ENCODE data around the gene NHERF2.
"Not testable (repeated sequence)": the region's sequence is repeated elsewhere in the genome, so short reads cannot be mapped to it uniquely, and the experiment has no call there.

Gene NHERF2

DNA sequence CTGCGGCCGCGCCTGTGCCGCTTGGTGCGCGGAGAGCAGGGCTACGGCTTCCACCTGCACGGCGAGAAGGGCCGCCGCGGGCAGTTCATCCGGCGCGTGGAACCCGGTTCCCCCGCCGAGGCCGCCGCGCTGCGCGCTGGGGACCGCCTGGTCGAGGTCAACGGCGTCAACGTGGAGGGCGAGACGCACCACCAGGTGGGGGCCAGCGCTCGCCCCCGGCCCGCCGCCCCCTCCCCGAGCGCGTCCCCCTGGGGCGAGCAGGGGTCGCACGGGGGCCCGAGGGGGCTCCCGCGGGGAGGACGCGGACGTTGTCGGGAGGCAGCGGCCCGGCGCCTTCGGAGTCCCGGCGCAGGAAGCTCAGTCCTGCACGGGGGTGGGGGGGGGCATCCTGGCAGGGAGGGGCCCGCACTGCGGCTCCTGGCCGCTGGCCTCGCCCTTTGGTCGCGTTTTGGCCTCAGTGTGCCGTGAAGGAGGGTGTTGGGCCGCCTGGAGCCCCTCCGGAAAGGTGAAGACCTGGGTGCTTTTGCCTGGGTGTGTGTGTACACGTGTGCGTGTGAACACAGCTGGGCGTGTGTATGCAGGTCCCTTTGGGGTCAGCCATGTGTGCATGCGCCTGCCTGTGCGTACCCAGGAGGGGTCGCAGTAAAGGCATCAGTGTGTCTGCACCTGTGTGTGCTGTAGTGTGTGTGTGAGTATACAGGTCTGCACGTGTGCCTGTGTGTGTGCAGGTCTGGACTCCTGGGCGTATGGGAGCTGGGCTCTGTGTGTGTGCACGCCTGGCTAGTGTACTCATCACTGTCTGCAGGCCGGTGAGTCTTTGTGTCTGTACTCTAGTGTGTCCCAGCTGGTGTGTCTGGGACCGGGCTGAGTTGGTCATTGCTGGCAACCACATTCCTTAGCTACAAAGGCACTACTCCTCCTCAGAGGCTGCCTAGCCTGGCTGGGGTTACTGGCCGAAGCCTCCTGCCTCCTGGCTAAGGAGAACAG is 615 bp downstream of the NHERF2 start:
- Histone ChIP-seq H3K36me3 (ENCODE audit: control insufficient read depth, insufficient read depth, low read length) (peaks cover 3% of the 10 kb centered on the region), H3K9ac (ENCODE audit: low read length) (no peak overlapping the region), H3K4me1 (ENCODE audit: control insufficient read depth, insufficient read depth, low read length) (peaks cover 10% of the 10 kb centered on the region), H3K27ac (ENCODE audit: low read depth, low read length) (no peak overlapping the region), H3K27me3 (ENCODE audit: control insufficient read depth, insufficient read depth, low read length) (no peaks in the 10 kb centered on the region), H3K4me3 (ENCODE audit: low read length) (peak overlapping the region; percentile 60)

DNA sequence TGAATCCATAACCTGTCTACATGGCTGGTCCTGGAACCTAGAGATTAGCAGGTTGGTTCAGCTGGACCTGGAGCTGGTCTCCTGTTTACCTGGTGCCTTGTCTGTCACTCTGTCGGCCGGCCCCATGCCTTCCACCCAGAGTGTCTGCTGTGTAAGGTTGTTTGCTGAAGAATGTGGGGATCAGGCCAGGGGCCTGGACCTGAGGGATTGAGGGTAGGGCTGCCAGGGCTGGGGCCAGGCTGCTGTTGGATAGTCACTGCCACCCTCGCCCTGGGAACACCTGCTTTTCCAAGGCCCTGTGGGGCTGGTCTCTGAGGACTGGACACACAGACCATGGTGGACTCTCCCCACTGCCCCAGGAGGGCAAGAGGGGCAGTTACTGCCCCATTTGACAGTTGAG is 1.4 kb downstream of the NHERF2 start:
- Histone ChIP-seq H3K27ac (ENCODE audit: low read depth, low read length) (no peak overlapping the region), H3K4me3 (ENCODE audit: low read length) (peak overlapping the region; percentile 60), H3K9ac (ENCODE audit: low read length) (no peak overlapping the region), H3K27me3 (ENCODE audit: control insufficient read depth, insufficient read depth, low read length) (no peaks in the 10 kb centered on the region), H3K4me1 (ENCODE audit: control insufficient read depth, insufficient read depth, low read length) (peaks cover 14% of the 10 kb centered on the region), H3K36me3 (ENCODE audit: control insufficient read depth, insufficient read depth, low read length) (peaks cover 3% of the 10 kb centered on the region)

DNA sequence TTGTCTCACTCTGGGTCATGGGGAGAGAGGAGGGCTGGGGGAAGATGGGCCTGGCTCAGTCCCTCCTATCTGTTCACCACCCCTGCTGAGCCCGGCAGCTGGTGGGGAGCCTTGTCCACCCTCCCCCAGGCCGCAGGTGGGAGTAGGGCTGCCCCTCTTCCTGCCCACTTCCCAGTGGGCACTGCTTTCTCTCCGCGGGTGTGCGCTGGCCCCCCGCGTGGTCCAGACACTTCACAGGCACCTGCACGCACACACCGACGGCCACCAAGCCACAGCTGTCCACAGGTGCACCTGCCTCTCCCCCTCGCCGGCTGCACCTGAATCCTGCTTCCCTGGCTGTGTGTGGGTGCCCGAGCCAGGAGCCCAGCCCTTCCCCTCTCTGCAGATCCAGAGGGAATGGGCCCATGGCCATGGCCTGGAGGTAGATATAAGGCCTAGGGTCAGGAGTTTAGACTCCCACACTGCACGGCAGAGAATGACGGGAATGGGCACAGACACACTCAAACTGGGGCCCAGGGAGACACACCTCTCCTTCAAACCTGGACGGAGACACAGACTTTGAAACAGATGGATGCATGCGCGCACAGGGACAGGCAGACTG is 2.0 kb downstream of the NHERF2 start:
- no peak overlapping the region for H3K27ac ChIP-seq (ENCODE audit: low read depth, low read length)
- H3K27me3 ChIP-seq (ENCODE audit: control insufficient read depth, insufficient read depth, low read length), result no peaks in the 10 kb centered on the region
- H3K4me3 ChIP-seq (ENCODE audit: low read length), result no peak overlapping the region
- peaks cover 16% of the 10 kb centered on the region for H3K4me1 ChIP-seq (ENCODE audit: control insufficient read depth, insufficient read depth, low read length)
- no peak overlapping the region for H3K9ac ChIP-seq (ENCODE audit: low read length)
- H3K36me3 ChIP-seq (ENCODE audit: control insufficient read depth, insufficient read depth, low read length), result peaks cover 3% of the 10 kb centered on the region

DNA sequence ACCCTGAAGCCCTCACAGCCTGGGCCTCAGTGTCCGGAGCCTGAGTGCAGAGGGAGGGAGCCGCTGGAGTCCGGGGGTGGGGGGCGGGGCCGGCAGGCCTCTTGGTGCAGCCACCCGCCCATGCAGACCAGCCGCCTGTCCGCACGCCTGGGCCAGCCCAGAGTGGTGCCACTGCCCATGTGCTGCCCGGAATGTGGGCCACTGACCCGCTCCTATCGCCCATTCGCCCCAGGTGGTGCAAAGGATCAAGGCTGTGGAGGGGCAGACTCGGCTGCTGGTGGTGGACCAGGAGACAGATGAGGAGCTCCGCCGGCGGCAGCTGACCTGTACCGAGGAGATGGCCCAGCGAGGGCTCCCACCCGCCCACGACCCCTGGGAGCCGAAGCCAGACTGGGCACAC is 2.6 kb downstream of the NHERF2 start:
- peaks cover 19% of the 10 kb centered on the region for H3K4me1 ChIP-seq (ENCODE audit: control insufficient read depth, insufficient read depth, low read length)
- no peak overlapping the region for H3K9ac ChIP-seq (ENCODE audit: low read length)
- no peaks in the 10 kb centered on the region for H3K27me3 ChIP-seq (ENCODE audit: control insufficient read depth, insufficient read depth, low read length)
- H3K4me3 ChIP-seq (ENCODE audit: low read length), result no peak overlapping the region
- H3K27ac ChIP-seq (ENCODE audit: low read depth, low read length), result no peak overlapping the region
- H3K36me3 ChIP-seq (ENCODE audit: control insufficient read depth, insufficient read depth, low read length), result peaks cover 3% of the 10 kb centered on the region

DNA sequence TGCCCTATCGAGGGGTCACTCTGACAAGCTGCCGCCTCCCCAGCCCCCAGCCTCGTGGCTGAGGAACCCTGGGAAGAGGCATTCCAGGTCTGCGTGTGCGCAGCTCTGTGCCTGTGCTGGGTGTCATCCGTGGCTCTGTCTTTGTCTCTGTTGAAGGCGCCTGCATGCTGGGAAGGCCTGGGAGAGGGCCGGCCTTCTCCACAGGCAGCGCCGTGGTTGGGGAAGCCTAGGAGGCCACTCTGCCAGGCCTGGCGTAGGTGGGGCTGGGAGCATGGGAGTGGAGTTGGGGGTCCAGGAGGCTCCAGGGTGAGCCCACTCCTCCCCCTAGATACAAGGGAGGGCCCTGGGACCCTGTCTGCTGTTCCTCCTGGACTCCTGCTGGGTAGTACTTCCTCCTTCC is 3.3 kb downstream of the NHERF2 start:
- H3K4me1 ChIP-seq (ENCODE audit: control insufficient read depth, insufficient read depth, low read length), result peaks cover 23% of the 10 kb centered on the region
- peaks cover 3% of the 10 kb centered on the region for H3K36me3 ChIP-seq (ENCODE audit: control insufficient read depth, insufficient read depth, low read length)
- no peak overlapping the region for H3K9ac ChIP-seq (ENCODE audit: low read length)
- H3K4me3 ChIP-seq (ENCODE audit: low read length), result peak overlapping the region; percentile 4
- no peaks in the 10 kb centered on the region for H3K27me3 ChIP-seq (ENCODE audit: control insufficient read depth, insufficient read depth, low read length)
- no peak overlapping the region for H3K27ac ChIP-seq (ENCODE audit: low read depth, low read length)

DNA sequence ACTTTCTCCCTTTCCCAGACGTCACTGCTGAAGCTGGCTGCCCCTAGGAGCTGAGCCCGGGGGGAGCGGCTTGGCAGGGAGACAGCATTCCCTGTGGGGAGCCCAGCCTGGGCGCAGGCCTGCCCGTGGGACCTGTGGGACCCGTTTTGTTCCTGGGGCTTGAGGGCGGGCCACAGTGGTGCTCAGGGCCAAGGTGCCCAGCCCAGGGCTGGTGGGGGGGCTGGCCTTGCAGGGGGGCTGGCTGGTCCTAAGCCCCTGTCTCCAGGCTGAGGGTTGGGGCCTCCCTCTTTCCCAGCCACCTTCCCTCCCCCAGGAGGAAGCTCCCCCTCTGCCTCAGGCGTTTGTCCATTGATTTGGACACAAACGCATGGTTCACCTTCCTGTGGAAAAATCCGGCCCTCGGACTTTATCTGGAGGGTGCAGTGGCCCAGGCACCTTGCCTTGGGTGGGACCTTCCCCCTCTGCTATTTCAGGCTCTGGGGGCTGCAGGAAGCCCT is 4.4 kb downstream of the NHERF2 start:
- H3K4me1 ChIP-seq (ENCODE audit: control insufficient read depth, insufficient read depth, low read length), result peaks cover 33% of the 10 kb centered on the region
- H3K9ac ChIP-seq (ENCODE audit: low read length), result no peak overlapping the region
- H3K27ac ChIP-seq (ENCODE audit: low read depth, low read length), result no peak overlapping the region
- H3K4me3 ChIP-seq (ENCODE audit: low read length), result no peak overlapping the region
- peaks cover 3% of the 10 kb centered on the region for H3K36me3 ChIP-seq (ENCODE audit: control insufficient read depth, insufficient read depth, low read length)
- H3K27me3 ChIP-seq (ENCODE audit: control insufficient read depth, insufficient read depth, low read length), result no peaks in the 10 kb centered on the region

DNA sequence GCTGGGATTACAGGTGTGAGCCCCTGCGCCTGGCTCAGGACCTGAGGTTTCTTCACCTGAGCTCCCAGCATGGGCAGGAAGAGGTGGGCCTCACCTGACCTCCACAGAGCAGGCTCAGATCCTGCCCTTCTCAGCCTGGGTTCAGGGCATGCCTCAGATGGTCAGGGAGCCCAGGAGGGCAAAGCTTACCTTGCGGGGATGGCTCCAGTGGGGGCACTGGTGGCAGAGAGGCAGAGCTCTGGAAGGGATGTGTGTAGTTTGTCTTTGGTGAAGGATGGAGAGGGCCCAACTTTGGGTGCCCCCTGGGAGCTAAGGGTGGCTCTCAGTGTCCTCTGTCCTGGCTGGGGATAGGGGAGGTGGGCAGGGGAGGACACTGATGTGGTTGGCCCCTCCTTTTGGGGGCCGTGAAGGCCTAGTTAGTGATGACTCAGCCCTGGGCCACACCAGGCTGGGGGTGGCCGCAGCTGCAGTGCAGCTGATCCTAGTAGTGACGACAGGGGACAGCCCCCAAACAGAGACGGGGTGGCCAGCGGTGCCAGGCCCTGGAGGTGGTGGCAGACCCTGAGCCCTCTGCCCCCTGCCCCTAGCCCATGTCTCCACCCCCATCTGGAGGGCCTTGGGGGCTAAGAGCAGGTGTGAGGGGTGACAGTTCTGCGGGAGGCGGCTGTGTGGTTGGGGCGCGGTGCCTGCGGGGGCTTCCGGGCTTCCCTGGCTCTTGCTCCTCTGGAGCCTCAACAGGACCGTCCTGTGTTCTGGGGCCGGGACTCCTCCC is 5.8 kb downstream of the NHERF2 start:
- Histone ChIP-seq H3K9ac (ENCODE audit: low read length) (no peak overlapping the region), H3K4me1 (ENCODE audit: control insufficient read depth, insufficient read depth, low read length) (peaks cover 35% of the 10 kb centered on the region), H3K4me3 (ENCODE audit: low read length) (no peak overlapping the region), H3K36me3 (ENCODE audit: control insufficient read depth, insufficient read depth, low read length) (peaks cover 4% of the 10 kb centered on the region), H3K27me3 (ENCODE audit: control insufficient read depth, insufficient read depth, low read length) (no peaks in the 10 kb centered on the region), H3K27ac (ENCODE audit: low read depth, low read length) (peak overlapping the region; percentile 85)

DNA sequence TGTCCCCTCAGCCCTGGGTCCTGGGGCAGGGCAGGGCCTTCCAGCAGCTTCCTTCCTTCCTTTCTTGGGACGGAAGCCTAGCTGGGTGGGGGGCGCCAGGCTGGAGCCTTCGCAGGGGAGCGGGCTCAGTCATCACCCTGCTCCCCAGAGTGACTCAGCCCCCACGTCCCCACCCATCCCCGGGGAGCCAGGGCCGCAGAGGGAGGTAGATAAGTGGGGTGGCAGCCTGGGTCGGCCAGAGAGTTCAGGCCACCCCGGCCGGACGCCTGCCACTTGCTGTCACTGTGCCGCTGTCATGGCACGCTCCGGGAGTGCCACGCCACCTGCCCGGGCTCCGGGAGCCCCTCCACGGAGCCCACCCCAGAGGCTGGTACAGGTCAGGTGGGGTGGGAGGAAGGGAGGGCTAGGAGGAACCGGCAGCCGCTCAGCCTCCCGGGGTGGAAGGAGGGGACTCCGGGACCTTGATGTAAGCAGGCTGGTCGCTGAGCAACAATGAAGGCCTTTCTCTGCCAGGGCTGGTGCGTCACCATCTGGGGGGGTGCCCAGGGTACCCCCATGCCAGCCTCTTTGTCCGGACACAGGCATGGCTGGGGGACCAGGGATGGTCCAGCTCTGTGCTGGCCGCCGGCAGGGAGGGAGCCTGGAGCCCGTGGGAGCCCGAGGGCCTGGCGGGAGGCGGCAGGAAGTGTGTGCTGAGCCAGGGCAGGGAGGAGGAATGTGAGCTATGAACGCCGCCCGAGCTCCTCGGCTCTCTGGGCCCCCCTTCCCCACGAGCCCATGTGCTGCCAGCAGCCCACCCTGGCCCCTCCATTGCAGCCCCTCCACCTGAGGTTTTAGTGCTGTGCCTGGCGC is 6.6 kb downstream of the NHERF2 start:
- H3K36me3 ChIP-seq (ENCODE audit: control insufficient read depth, insufficient read depth, low read length), result peaks cover 6% of the 10 kb centered on the region
- peak overlapping the region; percentile 85 for H3K27ac ChIP-seq (ENCODE audit: low read depth, low read length)
- peak overlapping the region; percentile 52 for H3K4me3 ChIP-seq (ENCODE audit: low read length)
- H3K4me1 ChIP-seq (ENCODE audit: control insufficient read depth, insufficient read depth, low read length), result peaks cover 35% of the 10 kb centered on the region
- H3K27me3 ChIP-seq (ENCODE audit: control insufficient read depth, insufficient read depth, low read length), result no peaks in the 10 kb centered on the region
- H3K9ac ChIP-seq (ENCODE audit: low read length), result no peak overlapping the region

DNA sequence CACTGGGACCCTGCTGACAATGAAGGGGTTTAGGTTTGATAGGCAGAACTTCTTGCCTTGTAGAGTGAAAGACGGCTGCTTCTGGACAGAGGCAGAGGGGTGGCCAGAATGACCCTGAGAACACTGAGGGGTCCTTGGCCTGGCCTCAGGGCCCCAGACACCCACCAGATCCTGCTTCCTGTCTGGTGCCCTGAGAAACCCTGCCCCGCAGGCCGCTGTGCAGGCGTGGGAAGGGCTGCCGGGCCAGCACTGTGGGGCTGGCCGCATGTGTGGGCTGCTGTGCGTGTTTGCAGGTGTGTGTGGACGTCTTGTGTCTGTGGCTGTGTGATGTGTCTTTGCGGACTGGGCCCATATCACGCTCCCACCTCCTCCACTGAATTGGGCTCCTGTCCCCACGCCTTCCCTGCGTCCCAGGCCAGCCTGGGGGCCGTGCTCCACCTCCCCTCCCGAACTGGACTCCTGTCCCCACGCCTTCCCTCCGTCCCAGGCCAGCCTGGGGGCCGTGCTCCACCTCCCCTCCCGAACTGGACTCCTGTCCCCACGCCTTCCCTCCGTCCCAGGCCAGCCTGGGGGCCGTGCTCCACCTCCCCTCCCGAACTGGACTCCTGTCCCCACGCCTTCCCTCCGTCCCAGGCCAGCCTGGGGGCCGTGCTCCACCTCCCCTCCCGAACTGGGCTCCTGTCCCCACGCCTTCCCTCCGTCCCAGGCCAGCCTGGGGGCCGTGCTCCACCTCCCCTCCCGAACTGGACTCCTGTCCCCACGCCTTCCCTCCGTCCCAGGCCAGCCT is 7.4 kb downstream of the NHERF2 start:
- Histone ChIP-seq H3K27ac (ENCODE audit: low read depth, low read length) (peak overlapping the region; percentile 85), H3K4me3 (ENCODE audit: low read length) (peak overlapping the region; percentile 52), H3K4me1 (ENCODE audit: control insufficient read depth, insufficient read depth, low read length) (peaks cover 37% of the 10 kb centered on the region)
- not testable (repeated sequence) for H3K27me3 ChIP-seq (ENCODE audit: control insufficient read depth, insufficient read depth, low read length); H3K36me3 ChIP-seq (ENCODE audit: control insufficient read depth, insufficient read depth, low read length); H3K9ac ChIP-seq (ENCODE audit: low read length)

DNA sequence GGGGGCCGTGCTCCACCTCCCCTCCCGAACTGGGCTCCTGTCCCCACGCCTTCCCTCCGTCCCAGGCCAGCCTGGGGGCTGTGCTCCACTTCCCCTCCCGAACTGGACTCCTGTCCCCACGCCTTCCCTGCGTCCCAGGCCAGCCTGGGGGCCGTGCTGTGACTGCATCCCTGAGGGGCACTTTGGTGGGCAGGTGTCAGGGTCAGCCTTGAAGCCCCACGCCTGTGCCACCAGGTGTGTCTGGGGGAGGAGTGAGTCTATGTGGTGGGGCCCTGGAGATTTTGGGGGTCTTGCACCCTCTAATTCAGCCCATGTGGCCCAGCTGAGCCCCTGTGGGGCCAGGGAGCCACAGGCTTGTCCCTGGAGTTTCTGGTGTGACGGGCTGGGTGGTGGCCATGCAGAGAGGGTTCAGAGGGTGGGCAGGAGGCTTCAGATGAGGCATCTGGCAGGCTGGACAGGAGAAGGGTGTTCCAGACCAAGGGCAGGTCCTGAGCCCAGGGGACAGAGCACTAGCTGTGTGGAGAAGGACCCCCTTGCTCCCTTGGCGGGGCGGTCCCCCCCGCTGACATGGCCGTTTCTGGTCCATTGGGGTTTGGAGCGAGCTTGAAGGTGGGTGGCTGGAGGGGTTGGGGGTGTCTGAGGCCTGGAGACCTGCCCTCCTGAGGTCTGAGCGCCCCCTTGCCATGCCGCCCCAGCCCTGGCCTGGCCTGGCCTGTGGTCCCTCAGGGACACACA is 8.2 kb downstream of the NHERF2 start:
- H3K36me3 ChIP-seq (ENCODE audit: control insufficient read depth, insufficient read depth, low read length), result peaks cover 3% of the 10 kb centered on the region
- peak overlapping the region; percentile 14 for H3K4me3 ChIP-seq (ENCODE audit: low read length)
- no peak overlapping the region for H3K9ac ChIP-seq (ENCODE audit: low read length)

More for the DNA sequence above, 8.2 kb downstream of the NHERF2 start:
- Histone ChIP-seq H3K27ac (ENCODE audit: low read depth, low read length) (peak overlapping the region; percentile 78), H3K4me1 (ENCODE audit: control insufficient read depth, insufficient read depth, low read length) (peaks cover 40% of the 10 kb centered on the region), H3K27me3 (ENCODE audit: control insufficient read depth, insufficient read depth, low read length) (no peaks in the 10 kb centered on the region)

Data from rectal smooth muscle tissue (tissue), 1 donor.